Measurements from ENCODE around the gene KLF1. TPM values are rescaled to one million over a fixed set of nuclear protein-coding genes. Genes with fewer than 3 reads are reported as not detected.
A peak's percentile ranks its signal among the peaks of the same experiment; 100 is the strongest.

Gene KLF1
- total and polyA plus RNA-seq, 2 of the 13 experiments (the other 11 are each of a cell fraction or from before 2014, with no cell fraction given): not detected

GRCh38 chr19:12838182-12838885, 48.7 kb downstream of the KLF1 start, which contains the start of gene MAST1 (continued):
- TF ChIP-seq ZXDC (CRISPR knock-in tag; IDR thresholded peaks at IDR 0.05) (0 out of 2 replicates have a peak, but pooled peaks have one; percentile 36), ETV6 (CRISPR knock-in tag; conservative IDR thresholded peaks at IDR 0.05) (no peak), ZBTB2 (CRISPR knock-in tag; IDR thresholded peaks at IDR 0.05; ENCODE audit: low read depth) (0 out of 2 replicates have a peak, but pooled peaks have one; percentile 44), ZNF615 (CRISPR knock-in tag; IDR thresholded peaks at IDR 0.05; ENCODE audit: borderline replicate concordance) (no peak), CAMTA2 (CRISPR knock-in tag; IDR thresholded peaks at IDR 0.05; ENCODE audit: borderline replicate concordance) (no peak), PATZ1 (CRISPR knock-in tag; IDR thresholded peaks at IDR 0.05) (peak; percentile 93), SP1 (IDR thresholded peaks at IDR 0.05) (no peak), SP1 (CRISPR knock-in tag; IDR thresholded peaks at IDR 0.05) (no peak), MXI1 (IDR thresholded peaks at IDR 0.05; ENCODE audit: borderline replicate concordance, low read depth, low read length) (peak; percentile 26; the same call in 1 of the 3 replicates), PHF8 (CRISPR knock-in tag; IDR thresholded peaks at IDR 0.05) (0 out of 2 replicates have a peak, but pooled peaks have one; percentile 28), NR2F1 (CRISPR knock-in tag; IDR thresholded peaks at IDR 0.05) (no peak), REXO4 (CRISPR knock-in tag; IDR thresholded peaks at IDR 0.05; ENCODE audit: borderline replicate concordance) (no peak), ZNF530 (CRISPR knock-in tag; IDR thresholded peaks at IDR 0.05; ENCODE audit: low read depth) (no peak), RELA (CRISPR knock-in tag; IDR thresholded peaks at IDR 0.05) (no peak), RAD21 (CRISPR knock-in tag; IDR thresholded peaks at IDR 0.05) (peak; percentile 31), SIX4 (CRISPR knock-in tag; IDR thresholded peaks at IDR 0.05) (no peak), HNRNPLL (IDR thresholded peaks at IDR 0.05; ENCODE audit: low read depth, low read length, poor library complexity, severe bottlenecking) (peak; percentile 57), SKIL (CRISPR knock-in tag; IDR thresholded peaks at IDR 0.05; ENCODE audit: borderline replicate concordance) (no peak)
